NCI-H2107 treated with DMSO at 0.1 percent for 48 hours (cell line): Measurements from ENCODE around the gene ESYT2.

ENCODE experiments used
- DNase-seq: peaks from one replicate; lab custom pipeline; 2025; ENCODE audit not compliant: unreplicated experiment; lab: John Stamatoyannopoulos, UW

Gene ESYT2

GRCh38 chr7:158774952-158775351, 54.4 kb downstream of the ESYT2 start:
- no peak for DNase-seq

- no peak for DNase-seq
Measured at GRCh38 chr7:158772916-158773315, 56.4 kb downstream of the ESYT2 start.

- no peak for DNase-seq
Measured at GRCh38 chr7:158771213-158771834, 58.0 kb downstream of the ESYT2 start.

- no peak for DNase-seq
Measured at GRCh38 chr7:158767707-158768106, 61.6 kb downstream of the ESYT2 start.

GRCh38 chr7:158766570-158767281, 62.6 kb downstream of the ESYT2 start:
- DNase-seq: no peak

- no peak for DNase-seq
Measured at GRCh38 chr7:158765020-158765419, 64.3 kb downstream of the ESYT2 start.

- DNase-seq: no peak
Measured at GRCh38 chr7:158763454-158764033, 65.8 kb downstream of the ESYT2 start.

GRCh38 chr7:158761945-158762344, 67.4 kb downstream of the ESYT2 start:
- DNase-seq: no peak

- no peak for DNase-seq
Measured at GRCh38 chr7:158760936-158761335, 68.4 kb downstream of the ESYT2 start.

GRCh38 chr7:158760445-158760764, 68.9 kb downstream of the ESYT2 start:
- DNase-seq: no peak

GRCh38 chr7:158759749-158760444, 69.4 kb downstream of the ESYT2 start:
- DNase-seq: peak; percentile 72

GRCh38 chr7:158759245-158759614, 70.1 kb downstream of the ESYT2 start:
- peak; percentile 50 for DNase-seq

- no peak for DNase-seq
Measured at GRCh38 chr7:158758586-158759244, 70.6 kb downstream of the ESYT2 start.

- no peak for DNase-seq
Measured at GRCh38 chr7:158757404-158757989, 71.8 kb downstream of the ESYT2 start.

- DNase-seq: no peak
Measured at GRCh38 chr7:158754746-158755444, 74.4 kb downstream of the ESYT2 start.

GRCh38 chr7:158753900-158754299, 75.4 kb downstream of the ESYT2 start:
- no peak for DNase-seq

GRCh38 chr7:158751751-158752150, 77.6 kb downstream of the ESYT2 start:
- DNase-seq: no peak

GRCh38 chr7:158751199-158751598, 78.1 kb downstream of the ESYT2 start:
- no peak for DNase-seq

- no peak for DNase-seq
Measured at GRCh38 chr7:158750702-158751101, 78.6 kb downstream of the ESYT2 start.

- no peak for DNase-seq
Measured at GRCh38 chr7:158749396-158749795, 79.9 kb downstream of the ESYT2 start.

GRCh38 chr7:158748335-158748734, 81.0 kb downstream of the ESYT2 start:
- no peak for DNase-seq
